GM12878 (cell line): ENCODE data around the gene GEMIN5. TPM values are rescaled to one million over a fixed set of nuclear protein-coding genes. Genes with fewer than 3 reads are reported as not detected.

Experiments used
- EZH2 ChIP-seq: IDR thresholded peaks from 2 replicates; pipeline ENCODE4 v1.6.1; 2012; ENCODE audit warnings: low read depth, mild to moderate bottlenecking, control low read depth, inconsistent platforms, low read length, borderline replicate concordance; ENCODE audit not compliant: control insufficient read depth
- MLLT1 ChIP-seq: fragments of 450-650 bp; IDR thresholded peaks from 2 replicates; pipeline ENCODE4 v1.6.1; 2016; ENCODE audit warnings: mild to moderate bottlenecking
- PAX8 ChIP-seq: fragments of 450-650 bp; IDR thresholded peaks from 2 replicates; pipeline ENCODE4 v1.6.1; 2017; ENCODE audit warnings: mild to moderate bottlenecking, moderate library complexity
- RAD21 ChIP-seq: IDR thresholded peaks from 2 replicates; pipeline ENCODE4 v1.6.1; 2011; ENCODE audit warnings: mild to moderate bottlenecking, low read depth, low read length, moderate library complexity; ENCODE audit not compliant: insufficient read depth
- RB1 ChIP-seq: fragments of 450-650 bp; formaldehyde crosslinking; IDR thresholded peaks from 2 replicates; pipeline ENCODE4 v1.6.1; 2017; ENCODE audit warnings: mild to moderate bottlenecking, borderline replicate concordance
- SMAD1 ChIP-seq: fragments of 450-650 bp; IDR thresholded peaks from 2 replicates; pipeline ENCODE4 v1.6.1; 2018; ENCODE audit warnings: mild to moderate bottlenecking, low read depth; ENCODE audit not compliant: partially characterized antibody
- SREBF1 ChIP-seq: IDR thresholded peaks from 2 replicates; pipeline ENCODE4 v1.6.1; 2012; ENCODE audit warnings: mild to moderate bottlenecking, low read length
- polyA plus RNA-seq, 11 experiments: library from polyadenylated mRNA; depleted of rRNA in 4 of 11; unstranded in 6 of 11; stranded (reverse) in 5 of 11; fragments of >200 nt; fragmentation: Nextera tagmentation in 4 of 11; fragmentation: Illumina TruSeq in 1 of 11; extraction: Ambion mirVana in 4 of 11; extraction: Trizol in 1 of 11; gene quantifications; 1 replicate in 1 of 11; 2 replicates in 10 of 11; pipeline versions ENCODE4 v1.2.1 to v1.2.3, GENCODE V29; 2011 to 2016; ENCODE audit warnings: inconsistent platforms in 2 of 11, missing spikeins in 2 of 11, low read depth in 1 of 11
- total RNA-seq, 4 experiments: library from RNA; depleted of rRNA in 3 of 4; stranded (reverse); fragments of >200 nt in 3 of 4; fragmentation: Illumina TruSeq in 1 of 4; extraction: Trizol in 1 of 4; gene quantifications; 2 replicates each; pipeline versions ENCODE4 v1.2.1 to v1.2.3, GENCODE V29; 2013 to 2021
- TF ChIP-seq, protein P1 (sequence below): fragments of 450-650 bp; formaldehyde crosslinking; IDR thresholded peaks from 2 replicates; pipeline ENCODE4 v1.4.0; 2020; ENCODE audit warnings: mild to moderate bottlenecking, moderate library complexity
- TF ChIP-seq, protein P2 (sequence below): IDR thresholded peaks from 2 replicates; pipeline ENCODE4 v1.6.1; 2011; ENCODE audit warnings: low read depth, low read length, improper control_type of control experiment, borderline replicate concordance

GEMIN5 gene
- total and polyA plus RNA-seq, 10 of the 15 experiments (the other 5 are each of a cell fraction or from before 2014, with no cell fraction given): 6.3 to 29.8 (median 23.3) TPM

DNA sequence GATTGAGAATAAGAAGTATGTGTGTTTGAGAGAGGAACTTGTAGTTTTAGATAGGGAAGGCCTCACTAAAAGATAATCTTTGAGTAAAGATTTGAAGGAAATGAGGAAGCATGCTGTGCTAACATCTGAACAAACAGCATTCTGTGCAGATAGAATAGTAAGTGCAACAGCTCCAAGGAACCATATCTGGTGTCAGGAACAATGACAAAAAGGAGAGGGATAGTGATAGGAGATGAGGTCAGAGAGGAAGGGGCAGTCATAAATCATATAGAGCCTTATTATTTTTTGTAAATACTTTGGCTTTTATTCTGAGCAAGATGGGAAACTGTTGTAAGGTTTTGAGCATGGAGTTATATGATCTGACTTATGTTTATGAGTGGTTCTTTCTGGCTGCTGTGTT lies 6.7 kb upstream of the GEMIN5 start (continued):
- no peak for TF ChIP-seq RAD21
- TF ChIP-seq SREBF1: no peak
- no peak for TF ChIP-seq SMAD1
- TF ChIP-seq, protein P1, sequence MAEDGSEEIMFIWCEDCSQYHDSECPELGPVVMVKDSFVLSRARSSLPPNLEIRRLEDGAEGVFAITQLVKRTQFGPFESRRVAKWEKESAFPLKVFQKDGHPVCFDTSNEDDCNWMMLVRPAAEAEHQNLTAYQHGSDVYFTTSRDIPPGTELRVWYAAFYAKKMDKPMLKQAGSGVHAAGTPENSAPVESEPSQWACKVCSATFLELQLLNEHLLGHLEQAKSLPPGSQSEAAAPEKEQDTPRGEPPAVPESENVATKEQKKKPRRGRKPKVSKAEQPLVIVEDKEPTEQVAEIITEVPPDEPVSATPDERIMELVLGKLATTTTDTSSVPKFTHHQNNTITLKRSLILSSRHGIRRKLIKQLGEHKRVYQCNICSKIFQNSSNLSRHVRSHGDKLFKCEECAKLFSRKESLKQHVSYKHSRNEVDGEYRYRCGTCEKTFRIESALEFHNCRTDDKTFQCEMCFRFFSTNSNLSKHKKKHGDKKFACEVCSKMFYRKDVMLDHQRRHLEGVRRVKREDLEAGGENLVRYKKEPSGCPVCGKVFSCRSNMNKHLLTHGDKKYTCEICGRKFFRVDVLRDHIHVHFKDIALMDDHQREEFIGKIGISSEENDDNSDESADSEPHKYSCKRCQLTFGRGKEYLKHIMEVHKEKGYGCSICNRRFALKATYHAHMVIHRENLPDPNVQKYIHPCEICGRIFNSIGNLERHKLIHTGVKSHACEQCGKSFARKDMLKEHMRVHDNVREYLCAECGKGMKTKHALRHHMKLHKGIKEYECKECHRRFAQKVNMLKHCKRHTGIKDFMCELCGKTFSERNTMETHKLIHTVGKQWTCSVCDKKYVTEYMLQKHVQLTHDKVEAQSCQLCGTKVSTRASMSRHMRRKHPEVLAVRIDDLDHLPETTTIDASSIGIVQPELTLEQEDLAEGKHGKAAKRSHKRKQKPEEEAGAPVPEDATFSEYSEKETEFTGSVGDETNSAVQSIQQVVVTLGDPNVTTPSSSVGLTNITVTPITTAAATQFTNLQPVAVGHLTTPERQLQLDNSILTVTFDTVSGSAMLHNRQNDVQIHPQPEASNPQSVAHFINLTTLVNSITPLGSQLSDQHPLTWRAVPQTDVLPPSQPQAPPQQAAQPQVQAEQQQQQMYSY: no peak
- TF ChIP-seq PAX8: no peak
- TF ChIP-seq, protein P2, sequence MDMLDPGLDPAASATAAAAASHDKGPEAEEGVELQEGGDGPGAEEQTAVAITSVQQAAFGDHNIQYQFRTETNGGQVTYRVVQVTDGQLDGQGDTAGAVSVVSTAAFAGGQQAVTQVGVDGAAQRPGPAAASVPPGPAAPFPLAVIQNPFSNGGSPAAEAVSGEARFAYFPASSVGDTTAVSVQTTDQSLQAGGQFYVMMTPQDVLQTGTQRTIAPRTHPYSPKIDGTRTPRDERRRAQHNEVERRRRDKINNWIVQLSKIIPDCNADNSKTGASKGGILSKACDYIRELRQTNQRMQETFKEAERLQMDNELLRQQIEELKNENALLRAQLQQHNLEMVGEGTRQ: no peak
- no peak for TF ChIP-seq RB1
- no peak for TF ChIP-seq MLLT1
- no peak for TF ChIP-seq EZH2
